ENCODE data around the gene PGC.

Gene PGC

GRCh38 chr6:41689171-41690008 is 57.8 kb downstream of the PGC start:
- H3K9me3 ChIP-seq (ENCODE audit: control insufficient read depth, insufficient read depth, low read length): no peaks in the 10 kb centered on the region
- H3K36me3 ChIP-seq (ENCODE audit: insufficient read depth, low read length): no peaks in the 10 kb centered on the region
- H3K9ac ChIP-seq (ENCODE audit: low read depth, low read length): no peak overlapping the region
- H3K4me1 ChIP-seq (ENCODE audit: insufficient read depth, low read length): peaks cover 11% of the 10 kb centered on the region; the same call in 1 of the 2 replicates

- no peaks in the 10 kb centered on the region for H3K9me3 ChIP-seq (ENCODE audit: control insufficient read depth, insufficient read depth, low read length)
- H3K4me1 ChIP-seq (ENCODE audit: insufficient read depth, low read length): peaks cover 8% of the 10 kb centered on the region; the same call in 1 of the 2 replicates
- H3K9ac ChIP-seq (ENCODE audit: low read depth, low read length): no peak overlapping the region
- H3K36me3 ChIP-seq (ENCODE audit: insufficient read depth, low read length): no peaks in the 10 kb centered on the region
Observed at GRCh38 chr6:41688256-41688965, 58.8 kb downstream of the PGC start.

- peaks cover 7% of the 10 kb centered on the region; the same call in 1 of the 2 replicates for H3K4me1 ChIP-seq (ENCODE audit: insufficient read depth, low read length)
Observed at GRCh38 chr6:41687501-41688175, 59.6 kb downstream of the PGC start.

More at GRCh38 chr6:41687501-41688175, 59.6 kb downstream of the PGC start:
- H3K36me3 ChIP-seq (ENCODE audit: insufficient read depth, low read length): no peaks in the 10 kb centered on the region
- no peak overlapping the region for H3K9ac ChIP-seq (ENCODE audit: low read depth, low read length)
- no peaks in the 10 kb centered on the region for H3K9me3 ChIP-seq (ENCODE audit: control insufficient read depth, insufficient read depth, low read length)
